Measurements from ENCODE around the gene CHST2. TPM values are rescaled to one million over a fixed set of nuclear protein-coding genes. Genes with fewer than 3 reads are reported as not detected.

Gene CHST2, protein sequence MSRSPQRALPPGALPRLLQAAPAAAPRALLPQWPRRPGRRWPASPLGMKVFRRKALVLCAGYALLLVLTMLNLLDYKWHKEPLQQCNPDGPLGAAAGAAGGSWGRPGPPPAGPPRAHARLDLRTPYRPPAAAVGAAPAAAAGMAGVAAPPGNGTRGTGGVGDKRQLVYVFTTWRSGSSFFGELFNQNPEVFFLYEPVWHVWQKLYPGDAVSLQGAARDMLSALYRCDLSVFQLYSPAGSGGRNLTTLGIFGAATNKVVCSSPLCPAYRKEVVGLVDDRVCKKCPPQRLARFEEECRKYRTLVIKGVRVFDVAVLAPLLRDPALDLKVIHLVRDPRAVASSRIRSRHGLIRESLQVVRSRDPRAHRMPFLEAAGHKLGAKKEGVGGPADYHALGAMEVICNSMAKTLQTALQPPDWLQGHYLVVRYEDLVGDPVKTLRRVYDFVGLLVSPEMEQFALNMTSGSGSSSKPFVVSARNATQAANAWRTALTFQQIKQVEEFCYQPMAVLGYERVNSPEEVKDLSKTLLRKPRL
- total RNA-seq = 11.1 and 24.3 TPM in 2 replicates

GRCh38 chr3:143119009-143119914, at the start of gene CHST2:
CHST2 (plus strand) TSS chr3:143119771; CDS start chr3:143120817, 1,046 bp downstream.

Other genes starting within 250 kb of the CHST2 start
- 1.0 and 2.9 TPM in 2 replicates for gene PCOLCE2, start 230.7 kb upstream of the CHST2 start, total RNA-seq
- gene PAQR9, start 156.1 kb upstream of the CHST2 start, total RNA-seq = 0.51 TPM in 1 of 2 replicates, not detected in the other
- gene U2SURP, start 118.2 kb upstream of the CHST2 start, total RNA-seq = 13.6 and 20.5 TPM in 2 replicates

Measured in mesangial cell (primary cell).